HepG2 (cell line): Measurements from ENCODE around the gene ITPK1. TPM values are rescaled to one million over a fixed set of nuclear protein-coding genes. Genes with fewer than 3 reads are reported as not detected.

ENCODE experiments used
- ARID4A ChIP-seq: sonication (generic); formaldehyde crosslinking; IDR thresholded peaks from 2 replicates; pipeline ENCODE4 v1.5.0; 2020; ENCODE audit warnings: mild to moderate bottlenecking, missing genetic modification reagents, borderline replicate concordance
- CBFB ChIP-seq: sonication (generic); formaldehyde crosslinking; IDR thresholded peaks from 2 replicates; pipeline ENCODE4 v1.4.0; 2020; ENCODE audit warnings: missing genetic modification reagents
- GMEB2 ChIP-seq: IDR thresholded peaks from 2 replicates; pipeline ENCODE4 v1.6.1; 2016; ENCODE audit warnings: missing biosample characterization, missing genetic modification reagents, low read depth
- KDM6A ChIP-seq: IDR thresholded peaks from 2 replicates; pipeline ENCODE4 v1.6.1; 2016; ENCODE audit warnings: low read depth
- NR1H2 ChIP-seq: sonication (generic); formaldehyde crosslinking; IDR thresholded peaks from 2 replicates; pipeline ENCODE4 v1.8.1; 2022; ENCODE audit warnings: low read depth, missing genetic modification reagents, borderline replicate concordance
- PAX8 ChIP-seq: sonication (generic); formaldehyde crosslinking; IDR thresholded peaks from 2 replicates; pipeline ENCODE4 v1.8.0; 2022; ENCODE audit warnings: mild to moderate bottlenecking, missing genetic modification reagents, borderline replicate concordance
- SKI ChIP-seq: fragments of 450-650 bp; IDR thresholded peaks from one replicate; pipeline ENCODE4 v1.6.1; 2018; ENCODE audit warnings: mild to moderate bottlenecking; ENCODE audit not compliant: partially characterized antibody
- TFE3 ChIP-seq: IDR thresholded peaks from 2 replicates; pipeline ENCODE4 v1.6.1; 2016
- ZBTB14 ChIP-seq: sonication (generic); formaldehyde crosslinking; IDR thresholded peaks from 2 replicates; pipeline ENCODE4 v1.4.0; 2020; ENCODE audit warnings: missing genetic modification reagents
- ZBTB2 ChIP-seq: sonication (generic); formaldehyde crosslinking; IDR thresholded peaks from 2 replicates; pipeline ENCODE4 v1.8.0; 2022; ENCODE audit warnings: low read depth, missing genetic modification reagents
- ZNF235 ChIP-seq: sonication (generic); formaldehyde crosslinking; IDR thresholded peaks from 2 replicates; pipeline ENCODE4 v1.8.1; 2023; ENCODE audit warnings: mild to moderate bottlenecking, missing genetic modification reagents, borderline replicate concordance
- ZNF607 ChIP-seq: sonication (generic); formaldehyde crosslinking; IDR thresholded peaks from 2 replicates; pipeline ENCODE4 v1.5.1; 2020; ENCODE audit warnings: missing genetic modification reagents, mild to moderate bottlenecking, borderline replicate concordance
- ZNF639 ChIP-seq: conservative IDR thresholded peaks from 2 replicates; pipeline ENCODE4 v1.6.1; 2018; ENCODE audit warnings: missing genetic modification reagents
- ZNF644 ChIP-seq: IDR thresholded peaks from 2 replicates; pipeline ENCODE4 v1.6.1; 2016; ENCODE audit warnings: low read depth
- ZNF7 ChIP-seq: IDR thresholded peaks from 2 replicates; pipeline ENCODE4 v1.6.1; 2016; ENCODE audit warnings: missing biosample characterization, missing genetic modification reagents
- ZNF878 ChIP-seq: sonication (generic); formaldehyde crosslinking; IDR thresholded peaks from 2 replicates; pipeline ENCODE4 v1.8.1; 2023; ENCODE audit warnings: mild to moderate bottlenecking, missing genetic modification reagents, moderate library complexity
- polyA plus RNA-seq, 8 experiments: library from polyadenylated mRNA; depleted of rRNA in 3 of 8; stranded (reverse) in 7 of 8; unstranded in 1 of 8; fragments of >200 nt; fragmentation: Illumina TruSeq in 4 of 8; extraction: Trizol in 4 of 8; gene quantifications; 2 replicates each; pipeline versions ENCODE4 v1.2.1 to v1.2.3, GENCODE V29; 2011 to 2016; ENCODE audit warnings: low read depth in 4 of 8, missing spikeins in 1 of 8, mixed read lengths in 1 of 8; ENCODE audit not compliant: insufficient read depth in 1 of 8
- total RNA-seq, 5 experiments: library from RNA; depleted of rRNA; stranded (reverse); fragments of >200 nt; fragmentation: Illumina TruSeq; extraction: Trizol; gene quantifications; 2 replicates each; pipeline ENCODE4 v1.2.3, GENCODE V29; 2016; ENCODE audit warnings: low read depth in 1 of 5

The ITPK1 gene
- total and polyA plus RNA-seq, 2 of the 13 experiments (the other 11 are each of a cell fraction or from before 2014, with no cell fraction given) = 20.5 to 47.5 TPM

GRCh38 chr14:92922883-92923743, 192.6 kb downstream of the ITPK1 start, which contains the start of gene CHGA (continued):
- TF ChIP-seq ARID4A (peak; percentile 71; the same call in 1 of the 2 replicates), ZBTB2 (no peak), ZNF639 (CRISPR knock-in tag) (peak; percentile 81), ZNF878 (CRISPR knock-in tag) (0 out of 2 replicates have a peak, but pooled peaks have one; percentile 40), TFE3 (CRISPR knock-in tag) (peak; percentile 90), CBFB (0 out of 2 replicates have a peak, but pooled peaks have one; percentile 50), PAX8 (peak; percentile 76; the same call in 1 of the 2 replicates), ZNF235 (CRISPR knock-in tag) (peak; percentile 84; the same call in 1 of the 2 replicates), ZBTB14 (CRISPR knock-in tag) (no peak), SKI (no peak), ZNF644 (CRISPR knock-in tag) (0 out of 2 replicates have a peak, but pooled peaks have one; percentile 33), ZNF607 (CRISPR knock-in tag) (peak; percentile 97), KDM6A (CRISPR knock-in tag) (no peak), GMEB2 (no peak), ZNF7 (CRISPR knock-in tag) (no peak), NR1H2 (CRISPR knock-in tag) (peak; percentile 81; the same call in 1 of the 2 replicates)
